GM18861 (cell line): ENCODE results near the gene TMEM232.
"Not testable (repeated sequence)": the region's sequence is repeated elsewhere in the genome, so short reads cannot be mapped to it uniquely, and the experiment has no call there.

Experiments
- ATAC-seq: cut with Tn5 transposase; IDR thresholded peaks from one replicate; pipeline ENCODE4 v1.9.1; 2021; ENCODE audit not compliant: unreplicated experiment

Gene TMEM232

GRCh38 chr5:110536120-110537115, 190.1 kb downstream of the TMEM232 start:
- no peak for ATAC-seq

- not testable (repeated sequence) for ATAC-seq
Measured at GRCh38 chr5:110535146-110535545, 191.3 kb downstream of the TMEM232 start.

GRCh38 chr5:110525762-110526161, 200.7 kb downstream of the TMEM232 start:
- no peak for ATAC-seq

GRCh38 chr5:110517396-110517795, 209.1 kb downstream of the TMEM232 start:
- ATAC-seq, result no peak

- ATAC-seq, result no peak
Measured at GRCh38 chr5:110514030-110514429, 212.4 kb downstream of the TMEM232 start.

GRCh38 chr5:110512266-110512665, 214.2 kb downstream of the TMEM232 start:
- ATAC-seq, result no peak

- no peak for ATAC-seq
Measured at GRCh38 chr5:110510146-110510545, 216.3 kb downstream of the TMEM232 start.

GRCh38 chr5:110507972-110508371, 218.5 kb downstream of the TMEM232 start:
- ATAC-seq, result no peak

- ATAC-seq, result no peak
Measured at GRCh38 chr5:110506378-110506777, 220.1 kb downstream of the TMEM232 start.

GRCh38 chr5:110496276-110496675, 230.2 kb downstream of the TMEM232 start:
- ATAC-seq, result no peak

GRCh38 chr5:110492446-110492845, 234.0 kb downstream of the TMEM232 start:
- no peak for ATAC-seq

- ATAC-seq, result no peak
Measured at GRCh38 chr5:110478895-110479294, 247.6 kb downstream of the TMEM232 start.

- no peak for ATAC-seq
Measured at GRCh38 chr5:110477911-110478310, 248.6 kb downstream of the TMEM232 start.

- no peak for ATAC-seq
Measured at GRCh38 chr5:110476164-110476563, 250.3 kb downstream of the TMEM232 start.

- ATAC-seq, result no peak
Measured at GRCh38 chr5:110475529-110475928, 250.9 kb downstream of the TMEM232 start.

GRCh38 chr5:110469486-110469885, 257.0 kb downstream of the TMEM232 start:
- no peak for ATAC-seq

GRCh38 chr5:110463106-110463505, 263.4 kb downstream of the TMEM232 start:
- no peak for ATAC-seq

GRCh38 chr5:110460837-110461236, 265.6 kb downstream of the TMEM232 start:
- peak; percentile 62 for ATAC-seq

- ATAC-seq, result no peak
Measured at GRCh38 chr5:110458313-110458712, 268.2 kb downstream of the TMEM232 start.

GRCh38 chr5:110442856-110443255, 283.6 kb downstream of the TMEM232 start:
- ATAC-seq, result no peak

- peak; percentile 78 for ATAC-seq
Measured at GRCh38 chr5:110441035-110441434, 285.4 kb downstream of the TMEM232 start.

GRCh38 chr5:110440058-110440457, 286.4 kb downstream of the TMEM232 start:
- no peak for ATAC-seq

- ATAC-seq, result no peak
Measured at GRCh38 chr5:110439296-110439695, 287.2 kb downstream of the TMEM232 start.
